ENCODE data around the gene FCN2.

The FCN2 gene

GRCh38 chr9:134841180-134841904, 39.3 kb upstream of the FCN2 start:
- CTCF ChIA-PET = no interaction called here
- Histone ChIP-seq H3K9me3 (ENCODE audit: control extremely low read depth in 1 of 5, control insufficient read depth in 4 of 5, insufficient read depth in 2 of 5, low read depth in 1 of 5, low read length in 4 of 5) (no peaks in the 10 kb centered on the region), H3K27me3 (replicated peaks in 2 of 5; ENCODE audit: control insufficient read depth in 4 of 5, insufficient read depth in 5 of 5, low read length in 4 of 5) (no peaks in the 10 kb centered on the region), H3K27ac (ENCODE audit: insufficient read depth in 1 of 2, low read depth in 1 of 2, low read length in 2 of 2, poor library complexity in 1 of 2, severe bottlenecking in 2 of 2) (no peak overlapping the region), H3K4me3 (ENCODE audit: control insufficient read depth in 1 of 7, extremely low read depth in 1 of 7, insufficient read depth in 4 of 7, low read depth in 2 of 7, low read length in 6 of 7) (no peak overlapping the region), H3K36me3 (ENCODE audit: control insufficient read depth in 4 of 4, insufficient read depth in 4 of 4, low read length in 3 of 4) (peaks cover 0 to 24% (median 0%) of the 10 kb centered on the region in 4 experiments), H3K4me1 (ENCODE audit: control extremely low read depth in 1 of 4, control insufficient read depth in 4 of 4, insufficient read depth in 4 of 4, low read length in 3 of 4) (no peaks in the 10 kb centered on the region)
- 95% methylated on average over 11 of the region's 15 CpGs for WGBS (ENCODE audit: insufficient coverage)
- DNase-seq = no peak
- POLR2A ChIA-PET = no interaction called here

DNA sequence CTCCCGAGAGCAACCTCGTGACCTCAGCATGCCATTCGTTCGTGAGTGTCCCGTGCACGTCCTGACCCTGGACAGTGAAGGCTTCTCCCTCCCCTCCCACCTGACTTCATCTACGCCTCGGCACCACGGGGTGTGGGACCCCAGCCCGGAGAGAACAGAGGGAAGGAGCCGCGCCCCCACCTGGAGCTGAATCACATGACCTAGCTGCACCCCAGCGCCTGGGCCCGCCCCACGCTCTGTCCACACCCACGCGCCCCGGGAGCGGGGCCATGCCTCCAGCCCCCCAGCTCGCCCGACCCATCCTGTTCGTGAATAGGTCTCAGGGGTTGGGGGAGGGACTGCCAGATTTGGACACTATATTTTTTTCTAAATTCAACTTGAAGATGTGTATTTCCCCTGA, 38.3 kb upstream of the FCN2 start:
- H3K27me3 ChIP-seq (replicated peaks in 2 of 5; ENCODE audit: control insufficient read depth in 4 of 5, insufficient read depth in 5 of 5, low read length in 4 of 5) = no peaks in the 10 kb centered on the region
- POLR2A ChIA-PET = no interaction called here
- 88% methylated on average over 10 of the region's 22 CpGs for WGBS (ENCODE audit: insufficient coverage)
- no peaks in the 10 kb centered on the region for H3K9me3 ChIP-seq (ENCODE audit: control extremely low read depth in 1 of 5, control insufficient read depth in 4 of 5, insufficient read depth in 2 of 5, low read depth in 1 of 5, low read length in 4 of 5)
- H3K36me3 ChIP-seq (ENCODE audit: control insufficient read depth in 4 of 4, insufficient read depth in 4 of 4, low read length in 3 of 4) = peaks cover 0 to 18% (median 0%) of the 10 kb centered on the region in 4 experiments
- no peak overlapping the region for H3K27ac ChIP-seq (ENCODE audit: insufficient read depth in 1 of 2, low read depth in 1 of 2, low read length in 2 of 2, poor library complexity in 1 of 2, severe bottlenecking in 2 of 2)
- CTCF ChIA-PET = no interaction called here
- H3K4me1 ChIP-seq (ENCODE audit: control extremely low read depth in 1 of 4, control insufficient read depth in 4 of 4, insufficient read depth in 4 of 4, low read length in 3 of 4) = peaks cover 0 to under 1% (median 0%) of the 10 kb centered on the region in 4 experiments
- H3K4me3 ChIP-seq (ENCODE audit: control insufficient read depth in 1 of 7, extremely low read depth in 1 of 7, insufficient read depth in 4 of 7, low read depth in 2 of 7, low read length in 6 of 7) = no peak overlapping the region
- no peak for DNase-seq

DNA sequence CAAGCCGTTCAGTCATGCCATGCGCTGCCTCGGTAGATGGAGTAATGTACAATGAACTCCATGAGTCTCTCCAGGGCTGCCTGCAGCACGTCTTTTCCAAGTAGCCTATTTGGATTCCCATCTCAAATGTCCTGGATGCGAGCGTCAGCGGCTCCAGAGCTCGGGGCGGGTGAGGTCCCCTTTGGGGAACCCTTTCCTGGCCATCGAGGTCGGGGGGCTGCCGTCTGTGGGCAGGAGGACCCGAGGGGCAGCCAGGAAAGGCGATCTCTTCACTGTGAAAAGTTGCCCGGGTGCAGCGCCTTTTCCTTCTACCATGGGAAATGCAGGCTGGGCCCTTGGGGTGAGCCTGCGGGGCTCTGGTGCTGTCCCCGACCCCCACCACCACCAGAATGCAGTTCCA, 36.9 kb upstream of the FCN2 start:
- Histone ChIP-seq H3K4me1 (ENCODE audit: control extremely low read depth in 1 of 4, control insufficient read depth in 4 of 4, insufficient read depth in 4 of 4, low read length in 3 of 4) (peaks cover 0 to 8% (median 7%) of the 10 kb centered on the region in 4 experiments), H3K9me3 (ENCODE audit: control extremely low read depth in 1 of 5, control insufficient read depth in 4 of 5, insufficient read depth in 2 of 5, low read depth in 1 of 5, low read length in 4 of 5) (no peaks in the 10 kb centered on the region), H3K4me3 (ENCODE audit: control insufficient read depth in 1 of 7, extremely low read depth in 1 of 7, insufficient read depth in 4 of 7, low read depth in 2 of 7, low read length in 6 of 7) (no peak overlapping the region), H3K27me3 (replicated peaks in 2 of 5; ENCODE audit: control insufficient read depth in 4 of 5, insufficient read depth in 5 of 5, low read length in 4 of 5) (no peaks in the 10 kb centered on the region), H3K36me3 (ENCODE audit: control insufficient read depth in 4 of 4, insufficient read depth in 4 of 4, low read length in 3 of 4) (peaks cover 0 to 16% (median 0%) of the 10 kb centered on the region in 4 experiments), H3K27ac (ENCODE audit: insufficient read depth in 1 of 2, low read depth in 1 of 2, low read length in 2 of 2, poor library complexity in 1 of 2, severe bottlenecking in 2 of 2) (no peak overlapping the region)
- WGBS (ENCODE audit: insufficient coverage) = 95% methylated on average over 18 of the region's 18 CpGs
- DNase-seq = no peak
- ChIA-PET POLR2A (no interaction called here), CTCF (no interaction called here)

GRCh38 chr9:134844821-134845220, 35.8 kb upstream of the FCN2 start:
- Histone ChIP-seq H3K36me3 (ENCODE audit: control insufficient read depth in 4 of 4, insufficient read depth in 4 of 4, low read length in 3 of 4) (peaks cover 0 to 16% (median 0%) of the 10 kb centered on the region in 4 experiments), H3K27ac (ENCODE audit: insufficient read depth in 1 of 2, low read depth in 1 of 2, low read length in 2 of 2, poor library complexity in 1 of 2, severe bottlenecking in 2 of 2) (no peak overlapping the region), H3K4me3 (ENCODE audit: control insufficient read depth in 1 of 7, extremely low read depth in 1 of 7, insufficient read depth in 4 of 7, low read depth in 2 of 7, low read length in 6 of 7) (no peak overlapping the region), H3K4me1 (ENCODE audit: control extremely low read depth in 1 of 4, control insufficient read depth in 4 of 4, insufficient read depth in 4 of 4, low read length in 3 of 4) (peaks cover 0 to 8% (median 7%) of the 10 kb centered on the region in 4 experiments), H3K27me3 (replicated peaks in 2 of 5; ENCODE audit: control insufficient read depth in 4 of 5, insufficient read depth in 5 of 5, low read length in 4 of 5) (no peaks in the 10 kb centered on the region), H3K9me3 (ENCODE audit: control extremely low read depth in 1 of 5, control insufficient read depth in 4 of 5, insufficient read depth in 2 of 5, low read depth in 1 of 5, low read length in 4 of 5) (no peaks in the 10 kb centered on the region)
- ChIA-PET POLR2A (no interaction called here), CTCF (interaction anchor here (1.4 kb wide), 1 partner anchor 38 kb away, joined by 3 read pairs; no protein-coding TSS in a partner anchor)
- no peak for DNase-seq
- WGBS (ENCODE audit: insufficient coverage) = 95% methylated on average over 8 of the region's 8 CpGs

DNA sequence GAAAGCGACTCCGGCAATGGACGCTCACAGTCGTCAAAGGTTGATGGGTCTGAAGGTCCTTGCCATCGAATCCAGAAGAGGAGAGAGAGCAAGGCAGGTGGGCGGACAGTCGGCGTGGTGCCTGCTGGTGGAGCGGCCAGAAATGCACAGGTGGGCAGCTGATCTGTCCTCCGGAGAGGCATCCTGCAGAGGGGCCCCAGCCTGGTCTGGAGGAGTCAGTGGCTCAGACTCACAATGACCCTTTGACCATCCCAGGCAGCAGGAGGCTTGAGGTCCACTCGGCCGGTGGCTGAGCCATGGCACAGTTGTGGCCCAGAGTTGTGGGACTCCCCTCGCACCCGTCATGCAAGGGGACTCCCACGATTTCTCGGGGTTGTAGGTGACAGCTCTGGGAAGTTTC, 34.4 kb upstream of the FCN2 start:
- H3K36me3 ChIP-seq (ENCODE audit: control insufficient read depth in 4 of 4, insufficient read depth in 4 of 4, low read length in 3 of 4) = peaks cover 0 to 16% (median 0%) of the 10 kb centered on the region in 4 experiments
- ChIA-PET CTCF (no interaction called here), POLR2A (no interaction called here)
- H3K9me3 ChIP-seq (ENCODE audit: control extremely low read depth in 1 of 5, control insufficient read depth in 4 of 5, insufficient read depth in 2 of 5, low read depth in 1 of 5, low read length in 4 of 5) = peaks cover 0 to 11% (median 4%) of the 10 kb centered on the region in 5 experiments
- WGBS (ENCODE audit: insufficient coverage) = 83% methylated on average over 14 of the region's 16 CpGs
- no peak for DNase-seq
- no peak overlapping the region for H3K27ac ChIP-seq (ENCODE audit: insufficient read depth in 1 of 2, low read depth in 1 of 2, low read length in 2 of 2, poor library complexity in 1 of 2, severe bottlenecking in 2 of 2)
- H3K4me1 ChIP-seq (ENCODE audit: control extremely low read depth in 1 of 4, control insufficient read depth in 4 of 4, insufficient read depth in 4 of 4, low read length in 3 of 4) = peaks cover 0 to 12% (median 8%) of the 10 kb centered on the region in 4 experiments
- no peaks in the 10 kb centered on the region for H3K27me3 ChIP-seq (replicated peaks in 2 of 5; ENCODE audit: control insufficient read depth in 4 of 5, insufficient read depth in 5 of 5, low read length in 4 of 5)
- H3K4me3 ChIP-seq (ENCODE audit: control insufficient read depth in 1 of 7, extremely low read depth in 1 of 7, insufficient read depth in 4 of 7, low read depth in 2 of 7, low read length in 6 of 7) = no peak overlapping the region

- Histone ChIP-seq H3K27ac (ENCODE audit: insufficient read depth in 1 of 2, low read depth in 1 of 2, low read length in 2 of 2, poor library complexity in 1 of 2, severe bottlenecking in 2 of 2) (no peak overlapping the region), H3K36me3 (ENCODE audit: control insufficient read depth in 4 of 4, insufficient read depth in 4 of 4, low read length in 3 of 4) (peaks cover 0 to 16% (median 0%) of the 10 kb centered on the region in 4 experiments), H3K4me3 (ENCODE audit: control insufficient read depth in 1 of 7, extremely low read depth in 1 of 7, insufficient read depth in 4 of 7, low read depth in 2 of 7, low read length in 6 of 7) (no peak overlapping the region), H3K4me1 (ENCODE audit: control extremely low read depth in 1 of 4, control insufficient read depth in 4 of 4, insufficient read depth in 4 of 4, low read length in 3 of 4) (peaks cover 0 to 16% (median 11%) of the 10 kb centered on the region in 4 experiments), H3K27me3 (replicated peaks in 2 of 5; ENCODE audit: control insufficient read depth in 4 of 5, insufficient read depth in 5 of 5, low read length in 4 of 5) (no peaks in the 10 kb centered on the region), H3K9me3 (ENCODE audit: control extremely low read depth in 1 of 5, control insufficient read depth in 4 of 5, insufficient read depth in 2 of 5, low read depth in 1 of 5, low read length in 4 of 5) (peaks cover 0 to 11% (median 4%) of the 10 kb centered on the region in 5 experiments)
- CTCF ChIA-PET = no interaction called here
- 92% methylated on average over 1 of the region's 1 CpG for WGBS (ENCODE audit: insufficient coverage)
- DNase-seq = no peak
- POLR2A ChIA-PET = no interaction called here
These were observed 33.9 kb upstream of the FCN2 start for GRCh38 chr9:134846699-134847098.

- peaks cover 0 to 13% (median 0%) of the 10 kb centered on the region in 4 experiments for H3K36me3 ChIP-seq (ENCODE audit: control insufficient read depth in 4 of 4, insufficient read depth in 4 of 4, low read length in 3 of 4)
- peaks cover 0 to 16% (median 11%) of the 10 kb centered on the region in 4 experiments for H3K4me1 ChIP-seq (ENCODE audit: control extremely low read depth in 1 of 4, control insufficient read depth in 4 of 4, insufficient read depth in 4 of 4, low read length in 3 of 4)
- H3K27me3 ChIP-seq (replicated peaks in 2 of 5; ENCODE audit: control insufficient read depth in 4 of 5, insufficient read depth in 5 of 5, low read length in 4 of 5) = no peaks in the 10 kb centered on the region
- DNase-seq = no peak
- H3K27ac ChIP-seq (ENCODE audit: insufficient read depth in 1 of 2, low read depth in 1 of 2, low read length in 2 of 2, poor library complexity in 1 of 2, severe bottlenecking in 2 of 2) = no peak overlapping the region
- no peak overlapping the region for H3K4me3 ChIP-seq (ENCODE audit: control insufficient read depth in 1 of 7, extremely low read depth in 1 of 7, insufficient read depth in 4 of 7, low read depth in 2 of 7, low read length in 6 of 7)
- POLR2A ChIA-PET = no interaction called here
- H3K9me3 ChIP-seq (ENCODE audit: control extremely low read depth in 1 of 5, control insufficient read depth in 4 of 5, insufficient read depth in 2 of 5, low read depth in 1 of 5, low read length in 4 of 5) = peaks cover 0 to 11% (median 4%) of the 10 kb centered on the region in 5 experiments
- CTCF ChIA-PET = no interaction called here
- WGBS (ENCODE audit: insufficient coverage) = 83% methylated on average over 2 of the region's 3 CpGs
These were observed 33.5 kb upstream of the FCN2 start for GRCh38 chr9:134847138-134847537.

All from common myeloid progenitor, CD34-positive (primary cell).